Measurements from ENCODE around the gene VPS33A. TPM values are rescaled to one million over a fixed set of nuclear protein-coding genes. Genes with fewer than 3 reads are reported as not detected.

VPS33A gene
- total and polyA plus RNA-seq, 2 of the 13 experiments (the other 11 are each of a cell fraction or from before 2014, with no cell fraction given), result 11.0 to 43.6 TPM

GRCh38 chr12:122266230-122266901 lies at the start of gene VPS33A (continued):
- TF ChIP-seq ELK4 (CRISPR knock-in tag; IDR thresholded peaks at IDR 0.05; ENCODE audit: borderline replicate concordance), result no peak
- TF ChIP-seq ZNF773 (CRISPR knock-in tag; IDR thresholded peaks at IDR 0.05; ENCODE audit: borderline replicate concordance), result no peak
- TF ChIP-seq HOXA5 (CRISPR knock-in tag; IDR thresholded peaks at IDR 0.05), result peak; percentile 84; the same call in 1 of the 2 replicates
- peak; percentile 88 for TF ChIP-seq ZIK1 (CRISPR knock-in tag; IDR thresholded peaks at IDR 0.05; ENCODE audit: borderline replicate concordance, low read depth)
- peak; percentile 47 for TF ChIP-seq ZNF18 (CRISPR knock-in tag; IDR thresholded peaks at IDR 0.05; ENCODE audit: insufficient replicate concordance)
- TF ChIP-seq TOPORS (CRISPR knock-in tag; IDR thresholded peaks at IDR 0.05), result peak; percentile 24; the same call in 1 of the 2 replicates
- TF ChIP-seq PCBP1 (IDR thresholded peaks at IDR 0.05; ENCODE audit: borderline replicate concordance, low read depth, low read length), result peak; percentile 97
- TF ChIP-seq NFYC (CRISPR knock-in tag; IDR thresholded peaks at IDR 0.05), result peak; percentile 52
- TF ChIP-seq ZNF777 (CRISPR knock-in tag; IDR thresholded peaks at IDR 0.05), result 0 out of 2 replicates have a peak, but pooled peaks have one; percentile 59
- peak; percentile 84; the same call in 1 of the 2 replicates for TF ChIP-seq NFKB2 (CRISPR knock-in tag; IDR thresholded peaks at IDR 0.05; ENCODE audit: borderline replicate concordance)
- no peak; the same call in 1 of the 2 replicates for TF ChIP-seq ZNF770 (CRISPR knock-in tag; IDR thresholded peaks at IDR 0.05)
- peak; percentile 15 to 70; a peak in 3 of 4 replicates for TF ChIP-seq EP300 (IDR thresholded peaks at IDR 0.05; ENCODE audit: low read depth in 2 of 2, low read length in 2 of 2)
- TF ChIP-seq EP300 (CRISPR knock-in tag; IDR thresholded peaks at IDR 0.05; ENCODE audit: borderline replicate concordance), result peak; percentile 57; the same call in 1 of the 2 replicates
- TF ChIP-seq SIX4 (CRISPR knock-in tag; IDR thresholded peaks at IDR 0.05), result peak; percentile 53; the same call in 1 of the 2 replicates
- TF ChIP-seq ARHGAP35 (CRISPR knock-in tag; IDR thresholded peaks at IDR 0.05; ENCODE audit: borderline replicate concordance), result peak; percentile 39; the same call in 1 of the 2 replicates
- TF ChIP-seq ZNF878 (CRISPR knock-in tag; IDR thresholded peaks at IDR 0.05), result no peak
- TF ChIP-seq ZSCAN22 (CRISPR knock-in tag; IDR thresholded peaks at IDR 0.05), result 0 out of 2 replicates have a peak, but pooled peaks have one; percentile 53
- peak; percentile 41; the same call in 1 of the 2 replicates for TF ChIP-seq ZNF503 (CRISPR knock-in tag; IDR thresholded peaks at IDR 0.05)
- no peak for TF ChIP-seq ZNF562 (CRISPR knock-in tag; IDR thresholded peaks at IDR 0.05; ENCODE audit: borderline replicate concordance)
- TF ChIP-seq RBM39 (IDR thresholded peaks at IDR 0.05; ENCODE audit: low read depth, low read length, poor library complexity, severe bottlenecking), result peak; percentile 53
- peak; percentile 87; the same call in 1 of the 2 replicates for TF ChIP-seq MTA1 (CRISPR knock-in tag; IDR thresholded peaks at IDR 0.05; ENCODE audit: borderline replicate concordance)
- peak; percentile 74; the same call in 1 of the 2 replicates for TF ChIP-seq ATF1 (CRISPR knock-in tag; IDR thresholded peaks at IDR 0.05)

Measured in HepG2 (cell line).